HUES64 (cell line): ENCODE results near the gene SLC34A3.

Experiments used
- H3K27ac ChIP-seq: 2 replicates; pipeline ENCODE4 v1.7.0; 2013; ENCODE audit warnings: low read depth, low read length, inconsistent platforms
- H3K27me3 ChIP-seq: 2 replicates; pipeline ENCODE4 v1.6.1; 2013; ENCODE audit warnings: mild to moderate bottlenecking, low read length; ENCODE audit not compliant: insufficient read depth
- H3K36me3 ChIP-seq: 2 replicates; pipeline ENCODE4 v1.6.1; 2013; ENCODE audit warnings: mild to moderate bottlenecking, low read length; ENCODE audit not compliant: insufficient read depth
- H3K4me1 ChIP-seq: 2 replicates; pipeline ENCODE4 v1.6.1; 2013; ENCODE audit warnings: mild to moderate bottlenecking, low read length, moderate library complexity; ENCODE audit not compliant: insufficient read depth
- H3K4me3 ChIP-seq: 2 replicates; pipeline ENCODE4 v1.5.1; 2013; ENCODE audit warnings: mild to moderate bottlenecking, low read length, moderate library complexity
- H3K9ac ChIP-seq: 2 replicates; pipeline ENCODE4 v1.6.1; 2013; ENCODE audit warnings: mild to moderate bottlenecking, low read depth, low read length
- H3K9me3 ChIP-seq: 2 replicates; pipeline ENCODE4 v1.6.1; 2013; ENCODE audit warnings: low read depth, low read length; ENCODE audit not compliant: insufficient read depth
- WGBS: fragments of 150-250, 120-280 bp; methylation state at CpG from one replicate; pipeline ENCODE4 v1.1.7; 2013; ENCODE audit warnings: missing lambda C conversion rate; 5-methylcytosine and 5-hydroxymethylcytosine counted together

SLC34A3 gene

GRCh38 chr9:137198051-137198901 lies 32.4 kb upstream of the SLC34A3 start:
- H3K9ac ChIP-seq = 0 out of 2 replicates have a peak overlapping the region, but pooled peaks have one; percentile 19

DNA sequence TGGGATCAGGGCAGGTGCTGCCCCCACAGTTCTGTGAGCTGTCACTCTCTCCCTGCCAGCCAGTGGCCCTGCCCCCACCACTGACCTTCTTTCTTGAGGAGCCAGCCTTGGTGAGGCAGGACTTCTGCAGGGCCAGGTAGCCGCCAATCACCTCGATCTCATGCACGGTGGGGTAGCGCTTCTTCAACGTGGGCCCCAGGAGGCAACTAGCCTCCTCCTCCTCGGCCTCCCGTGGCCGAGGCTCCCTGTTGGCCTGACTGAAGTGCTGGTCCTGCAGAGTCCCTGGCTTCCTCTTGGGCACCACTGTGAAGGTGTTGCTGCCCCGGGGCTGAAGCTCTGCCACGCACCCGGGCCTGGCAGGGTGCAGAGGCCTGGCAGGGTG lies 31.8 kb upstream of the SLC34A3 start:
- Histone ChIP-seq H3K27me3 (no peaks in the 10 kb centered on the region), H3K36me3 (no peaks in the 10 kb centered on the region), H3K4me1 (peaks cover 5% of the 10 kb centered on the region; the same call in 1 of the 2 replicates), H3K9me3 (no peaks in the 10 kb centered on the region), H3K9ac (no peak overlapping the region), H3K4me3 (peak overlapping the region; percentile 47), H3K27ac (no peak overlapping the region)
- 77% methylated on average over 11 of the region's 11 CpGs for WGBS

More at GRCh38 chr9:137198051-137198901, 32.4 kb upstream of the SLC34A3 start:
- 91% methylated on average over 19 of the region's 19 CpGs for WGBS
- H3K27me3 ChIP-seq = no peaks in the 10 kb centered on the region
- peaks cover 5% of the 10 kb centered on the region; the same call in 1 of the 2 replicates for H3K4me1 ChIP-seq
- H3K36me3 ChIP-seq = no peaks in the 10 kb centered on the region
- H3K4me3 ChIP-seq = peak overlapping the region; percentile 47; the same call in 1 of the 2 replicates
- no peak overlapping the region for H3K27ac ChIP-seq
- no peaks in the 10 kb centered on the region for H3K9me3 ChIP-seq

DNA sequence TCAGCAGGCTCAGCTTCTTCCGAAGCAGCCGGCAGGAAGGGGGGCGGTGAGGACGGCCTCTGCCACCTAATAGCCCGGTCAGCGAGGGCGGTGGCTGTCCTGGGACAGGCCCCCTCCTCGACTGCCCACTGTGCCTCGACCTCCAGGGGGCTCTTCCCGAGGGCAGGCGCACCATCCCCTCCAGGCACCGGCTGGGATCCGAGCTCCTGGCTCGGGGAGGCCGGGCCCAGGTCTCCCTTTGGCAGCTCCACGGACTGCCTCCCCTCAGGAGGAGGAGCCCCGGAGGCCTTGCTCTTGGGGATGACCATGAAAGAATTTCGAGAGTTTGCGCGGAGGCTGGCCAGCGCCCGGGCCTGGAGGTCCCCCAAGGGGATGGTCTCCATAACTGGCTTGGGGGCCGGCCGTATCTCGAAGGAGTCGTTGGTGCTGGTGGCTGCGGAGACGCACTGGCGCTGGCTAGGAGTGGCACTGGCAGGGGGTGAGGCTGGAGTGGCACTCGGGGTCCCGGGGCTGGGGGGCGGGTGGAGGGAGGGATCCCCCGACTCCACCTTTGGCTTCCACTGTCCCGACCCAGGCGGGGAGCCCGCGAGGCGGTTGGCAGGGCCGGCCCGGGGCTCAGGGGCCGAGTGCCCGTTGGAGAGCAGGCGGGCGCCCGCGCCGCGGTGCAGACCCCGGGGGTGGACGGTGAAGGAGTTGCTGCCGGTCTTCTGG lies 31.1 kb upstream of the SLC34A3 start:
- WGBS = 17% methylated on average over 51 of the region's 51 CpGs
- Histone ChIP-seq H3K9me3 (no peaks in the 10 kb centered on the region), H3K4me1 (peaks cover 8% of the 10 kb centered on the region; the same call in 1 of the 2 replicates), H3K36me3 (no peaks in the 10 kb centered on the region), H3K4me3 (peak overlapping the region; percentile 47), H3K27me3 (no peaks in the 10 kb centered on the region), H3K27ac (no peak overlapping the region), H3K9ac (0 out of 2 replicates have a peak overlapping the region, but pooled peaks have one; percentile 20)

- no peaks in the 10 kb centered on the region for H3K36me3 ChIP-seq
- peaks cover 6% of the 10 kb centered on the region; the same call in 1 of the 2 replicates for H3K4me1 ChIP-seq
- WGBS = under 1% methylated on average over 118 of the region's 118 CpGs
- H3K9ac ChIP-seq = peak within 1 kb of the TSS; percentile 75
- H3K4me3 ChIP-seq = peak within 1 kb of the TSS; percentile 69
- H3K27me3 ChIP-seq = no peaks in the 10 kb centered on the region
- peak within 1 kb of the TSS; percentile 69 for H3K27ac ChIP-seq
- H3K9me3 ChIP-seq = no peaks in the 10 kb centered on the region
Observed at GRCh38 chr9:137200311-137201204, 30.1 kb upstream of the SLC34A3 start, which contains the start of gene TPRN. Gene TPRN, minus strand, starts transcription at chr9:137200741. Its CDS starts 30 bp downstream, at chr9:137200711.

GRCh38 chr9:137201205-137201868 lies 29.4 kb upstream of the SLC34A3 start:
- Histone ChIP-seq H3K36me3 (no peaks in the 10 kb centered on the region), H3K4me1 (peaks cover 7% of the 10 kb centered on the region; the same call in 1 of the 2 replicates), H3K4me3 (peak overlapping the region; percentile 69), H3K9ac (peak overlapping the region; percentile 75), H3K27ac (peak overlapping the region; percentile 69), H3K9me3 (no peaks in the 10 kb centered on the region), H3K27me3 (no peaks in the 10 kb centered on the region)
- WGBS = 16% methylated on average over 23 of the region's 23 CpGs

GRCh38 chr9:137202966-137203365 lies 27.7 kb upstream of the SLC34A3 start:
- no peak overlapping the region for H3K4me3 ChIP-seq
- 0 out of 2 replicates have a peak, but pooled peaks cover 5% of the 10 kb centered on the region for H3K36me3 ChIP-seq
- H3K27me3 ChIP-seq = no peaks in the 10 kb centered on the region
- H3K9me3 ChIP-seq = no peaks in the 10 kb centered on the region
- no peak overlapping the region for H3K27ac ChIP-seq
- H3K9ac ChIP-seq = no peak overlapping the region
- 95% methylated on average over 8 of the region's 8 CpGs for WGBS
- peaks cover 11% of the 10 kb centered on the region; the same call in 1 of the 2 replicates for H3K4me1 ChIP-seq

DNA sequence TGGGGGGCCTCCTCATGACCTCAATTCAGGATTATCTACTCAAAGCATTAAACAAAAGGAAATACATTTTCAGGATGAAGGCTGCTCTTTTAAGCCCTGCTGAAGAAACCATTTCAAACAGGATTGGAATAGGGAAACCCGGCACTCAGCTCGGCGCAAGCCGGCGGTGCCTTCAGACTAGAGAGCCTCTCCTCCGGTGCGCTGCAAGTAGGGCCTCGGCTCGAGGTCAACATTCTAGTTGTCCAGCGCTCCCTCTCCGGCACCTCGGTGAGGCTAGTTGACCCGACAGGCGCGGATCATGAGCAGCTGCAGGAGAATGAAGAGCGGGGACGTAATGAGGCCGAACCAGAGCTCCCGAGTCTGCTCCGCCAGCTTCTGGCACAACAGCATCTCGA lies 26.0 kb upstream of the SLC34A3 start:
- WGBS = 30% methylated on average over 21 of the region's 21 CpGs
- H3K4me1 ChIP-seq = peaks cover 11% of the 10 kb centered on the region; the same call in 1 of the 2 replicates
- peak overlapping the region; percentile 91 for H3K9ac ChIP-seq

GRCh38 chr9:137205126-137206069 lies 25.3 kb upstream of the SLC34A3 start, which contains the start of the genes NDOR1 and TMEM203:
Gene NDOR1, plus strand, starts transcription at chr9:137205700. Its CDS starts 78 bp downstream, at chr9:137205778.
Gene TMEM203, minus strand, starts transcription at chr9:137205648. Its CDS starts 234 bp downstream, at chr9:137205414.
- Histone ChIP-seq H3K4me3 (peak within 1 kb of the TSS; percentile 92), H3K9ac (peak within 1 kb of the TSS; percentile 91), H3K36me3 (peaks cover 13% of the 10 kb centered on the region), H3K9me3 (no peaks in the 10 kb centered on the region), H3K27me3 (no peaks in the 10 kb centered on the region), H3K27ac (peak within 1 kb of the TSS; percentile 68), H3K4me1 (peaks cover 11% of the 10 kb centered on the region; the same call in 1 of the 2 replicates)
- under 1% methylated on average over 98 of the region's 98 CpGs for WGBS

More for the DNA sequence above, 26.0 kb upstream of the SLC34A3 start:
- H3K27ac ChIP-seq = no peak overlapping the region; the same call in 1 of the 2 replicates
- H3K4me3 ChIP-seq = peak overlapping the region; percentile 92
- H3K27me3 ChIP-seq = no peaks in the 10 kb centered on the region
- peaks cover 13% of the 10 kb centered on the region for H3K36me3 ChIP-seq
- H3K9me3 ChIP-seq = no peaks in the 10 kb centered on the region

GRCh38 chr9:137206602-137207001 lies 24.1 kb upstream of the SLC34A3 start:
- 91% methylated on average over 7 of the region's 7 CpGs for WGBS
- H3K4me1 ChIP-seq = peaks cover 11% of the 10 kb centered on the region; the same call in 1 of the 2 replicates
- no peaks in the 10 kb centered on the region for H3K27me3 ChIP-seq
- H3K27ac ChIP-seq = no peak overlapping the region
- peak overlapping the region; percentile 92 for H3K4me3 ChIP-seq
- H3K36me3 ChIP-seq = peaks cover 13% of the 10 kb centered on the region
- H3K9ac ChIP-seq = peak overlapping the region; percentile 91
- H3K9me3 ChIP-seq = no peaks in the 10 kb centered on the region
